HG02763 (cell line): ENCODE data around the gene GNAQ.

ENCODE experiments used
- ATAC-seq: cut with Tn5 transposase; IDR thresholded peaks from one replicate; pipeline ENCODE4 v1.9.1; 2021; ENCODE audit warnings: mild to moderate bottlenecking, moderate library complexity; ENCODE audit not compliant: unreplicated experiment

GNAQ gene

GRCh38 chr9:77909306-77909705 is 122.3 kb downstream of the GNAQ start:
- no peak for ATAC-seq

GRCh38 chr9:77908293-77908692 is 123.3 kb downstream of the GNAQ start:
- ATAC-seq = no peak

DNA sequence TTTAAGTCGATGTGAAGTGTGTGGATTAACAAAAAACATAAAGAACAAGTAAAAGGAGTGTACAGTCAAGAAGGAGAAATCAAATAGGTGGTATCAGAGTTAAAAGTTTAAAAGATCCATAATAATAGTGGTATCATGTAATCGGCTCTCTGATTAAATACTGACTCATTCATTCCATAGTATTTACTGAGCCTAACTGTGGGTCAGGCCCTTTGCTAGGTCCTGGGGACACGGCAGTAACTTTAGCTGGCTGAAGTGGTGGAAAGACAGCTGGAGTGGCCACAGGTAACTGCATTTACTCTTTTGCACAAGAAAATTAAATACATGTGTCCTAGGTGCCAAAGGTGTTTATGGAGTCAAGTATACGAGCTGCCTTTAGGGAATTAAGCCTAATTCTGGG is 124.0 kb downstream of the GNAQ start:
- no peak for ATAC-seq

GRCh38 chr9:77906991-77907390 is 124.6 kb downstream of the GNAQ start:
- ATAC-seq = no peak

DNA sequence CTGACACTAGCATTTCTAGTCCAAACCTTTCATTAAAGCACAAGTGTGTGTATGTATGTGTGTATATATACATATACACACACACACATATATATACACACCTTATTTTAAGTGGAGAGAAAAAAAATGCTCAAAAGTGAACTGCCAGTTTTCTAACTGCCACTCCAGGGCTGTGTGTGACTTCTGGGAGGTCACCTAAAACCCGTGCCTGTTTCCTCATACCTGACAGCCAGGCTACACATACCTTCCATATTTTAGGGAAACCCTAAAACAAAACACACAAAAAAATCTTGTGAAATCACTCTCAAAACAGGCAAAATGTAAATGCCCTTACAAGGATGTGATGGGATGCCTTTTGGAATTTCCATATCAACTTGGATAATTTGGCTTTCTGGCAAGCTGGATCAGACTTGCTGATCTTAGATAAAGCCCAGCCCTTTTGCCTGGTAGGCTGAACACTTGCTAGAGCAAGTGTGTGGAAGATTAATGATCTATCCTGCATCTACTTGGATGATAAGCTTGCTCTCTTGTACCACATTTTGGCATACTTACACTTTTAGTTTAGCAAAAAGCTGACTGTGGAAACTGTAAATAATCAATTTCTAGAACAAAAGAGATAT is 127.8 kb downstream of the GNAQ start:
- no peak for ATAC-seq

- ATAC-seq = no peak
These were observed 129.8 kb downstream of the GNAQ start for GRCh38 chr9:77901771-77902170.

GRCh38 chr9:77901018-77901417 is 130.6 kb downstream of the GNAQ start:
- ATAC-seq = no peak

GRCh38 chr9:77899679-77900354 is 131.8 kb downstream of the GNAQ start:
- ATAC-seq = no peak

DNA sequence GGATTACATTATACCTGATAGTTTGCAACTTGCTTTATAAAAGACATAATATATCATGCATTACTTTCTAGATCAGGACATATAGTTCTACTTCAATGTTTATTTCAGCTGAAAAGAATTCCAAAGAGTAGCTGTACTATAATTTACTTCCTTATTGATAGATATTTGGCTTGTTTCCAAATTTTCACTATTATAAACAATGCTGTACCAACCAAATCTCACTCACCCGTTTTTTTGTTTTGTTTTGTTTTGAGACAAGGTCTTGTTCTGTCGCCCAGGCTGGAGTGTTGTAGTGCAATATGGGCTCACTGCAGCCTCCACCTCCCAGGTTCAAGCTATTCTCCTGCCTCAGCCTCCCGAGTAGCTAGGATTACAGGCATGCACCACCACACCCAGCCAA is 132.7 kb downstream of the GNAQ start:
- ATAC-seq = no peak

GRCh38 chr9:77896938-77897667 is 134.5 kb downstream of the GNAQ start:
- ATAC-seq = no peak

DNA sequence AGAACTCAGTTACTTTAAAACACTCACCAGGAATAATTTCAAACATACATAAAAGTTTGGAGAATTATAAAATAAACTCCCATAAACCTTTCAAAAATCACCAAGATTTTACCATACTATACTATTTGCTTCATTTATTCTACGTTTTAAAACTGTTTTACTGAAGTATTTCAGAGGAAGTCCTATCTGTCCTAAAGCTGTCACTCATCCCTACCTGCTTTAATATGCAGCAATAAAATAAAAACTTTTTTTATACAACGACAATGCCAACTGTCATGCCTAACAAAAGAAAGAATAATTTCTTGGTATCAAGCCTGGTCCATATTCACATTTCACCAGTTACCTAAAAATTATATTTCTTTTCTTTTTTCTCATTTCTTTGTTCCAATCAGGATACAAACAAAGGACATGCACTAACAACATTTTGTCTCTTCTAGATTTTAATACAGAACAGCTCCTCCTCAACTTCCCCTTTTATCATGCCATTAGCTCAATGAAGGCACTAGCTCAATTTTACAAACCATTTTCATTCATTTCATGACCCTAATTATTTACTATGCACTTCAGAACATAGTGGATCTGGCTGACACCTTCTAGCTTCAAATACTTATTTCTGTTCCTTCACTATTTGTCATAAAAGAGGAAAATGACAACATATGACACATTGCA is 135.2 kb downstream of the GNAQ start:
- no peak for ATAC-seq

- no peak for ATAC-seq
These were observed 137.9 kb downstream of the GNAQ start for GRCh38 chr9:77893706-77894105.

GRCh38 chr9:77892955-77893514 is 138.6 kb downstream of the GNAQ start:
- no peak for ATAC-seq

GRCh38 chr9:77892171-77892570 is 139.4 kb downstream of the GNAQ start:
- no peak for ATAC-seq

- ATAC-seq = no peak
These were observed 140.3 kb downstream of the GNAQ start for GRCh38 chr9:77891128-77891800.

DNA sequence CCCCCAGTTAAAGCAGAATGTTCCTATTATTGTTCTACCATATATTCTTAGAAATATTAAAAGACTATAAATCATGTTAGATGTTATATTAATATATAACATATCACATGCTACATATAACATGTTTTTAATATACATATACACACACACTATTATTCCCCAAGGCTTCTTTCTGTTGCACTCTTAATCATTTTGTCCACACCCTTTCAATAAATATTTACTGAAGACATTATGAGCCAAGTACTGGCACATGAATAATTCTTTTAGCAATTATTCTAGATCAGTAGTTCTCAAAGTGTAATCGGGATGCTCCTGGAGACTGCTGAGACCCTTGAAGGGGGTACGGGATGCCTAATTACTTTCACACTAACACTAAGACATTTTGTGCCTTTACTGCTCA is 143.9 kb downstream of the GNAQ start:
- ATAC-seq = no peak

GRCh38 chr9:77885104-77885672 is 146.4 kb downstream of the GNAQ start:
- no peak for ATAC-seq

GRCh38 chr9:77883846-77884771 is 147.5 kb downstream of the GNAQ start:
- ATAC-seq = no peak

GRCh38 chr9:77883133-77883532 is 148.5 kb downstream of the GNAQ start:
- ATAC-seq = no peak
